ENCODE data around the gene SORCS2. TPM values are rescaled to one million over a fixed set of nuclear protein-coding genes. Genes with fewer than 3 reads are reported as not detected.

The SORCS2 gene
- total and polyA plus RNA-seq, 2 of the 4 experiments (the other 2 are of a cell fraction) = 0.36 to 0.62 TPM

DNA sequence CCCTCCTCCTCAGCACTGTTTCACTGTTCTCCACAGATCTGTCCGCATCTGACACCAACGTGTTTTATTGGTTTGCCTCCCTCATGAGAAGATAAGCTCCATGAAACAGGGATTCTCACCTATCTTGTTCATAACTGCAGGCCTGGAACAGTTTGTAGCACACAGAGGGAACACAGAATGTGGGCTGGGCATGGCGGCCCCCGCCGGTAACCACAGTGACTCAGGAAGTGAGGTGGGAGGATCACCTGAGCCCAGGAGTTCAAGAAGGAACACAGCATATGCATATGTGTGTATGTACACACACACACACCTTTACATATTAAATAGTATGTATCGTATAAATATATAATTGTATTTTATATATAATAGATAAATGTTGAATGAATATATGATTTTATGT is 578.7 kb downstream of the SORCS2 start (continued):
- TF ChIP-seq RFX5 (IDR thresholded peaks at IDR 0.05; ENCODE audit: low read depth, low read length) (no peak), BHLHE40 (IDR thresholded peaks at IDR 0.05; ENCODE audit: low read depth, low read length) (no peak), CHD1 (IDR thresholded peaks at IDR 0.05; ENCODE audit: low read depth, low read length) (no peak), POLR2A (IDR thresholded peaks at IDR 0.05; ENCODE audit: low read depth, low read length) (no peak), RAD21 (IDR thresholded peaks at IDR 0.05; ENCODE audit: low read length) (no peak)

DNA sequence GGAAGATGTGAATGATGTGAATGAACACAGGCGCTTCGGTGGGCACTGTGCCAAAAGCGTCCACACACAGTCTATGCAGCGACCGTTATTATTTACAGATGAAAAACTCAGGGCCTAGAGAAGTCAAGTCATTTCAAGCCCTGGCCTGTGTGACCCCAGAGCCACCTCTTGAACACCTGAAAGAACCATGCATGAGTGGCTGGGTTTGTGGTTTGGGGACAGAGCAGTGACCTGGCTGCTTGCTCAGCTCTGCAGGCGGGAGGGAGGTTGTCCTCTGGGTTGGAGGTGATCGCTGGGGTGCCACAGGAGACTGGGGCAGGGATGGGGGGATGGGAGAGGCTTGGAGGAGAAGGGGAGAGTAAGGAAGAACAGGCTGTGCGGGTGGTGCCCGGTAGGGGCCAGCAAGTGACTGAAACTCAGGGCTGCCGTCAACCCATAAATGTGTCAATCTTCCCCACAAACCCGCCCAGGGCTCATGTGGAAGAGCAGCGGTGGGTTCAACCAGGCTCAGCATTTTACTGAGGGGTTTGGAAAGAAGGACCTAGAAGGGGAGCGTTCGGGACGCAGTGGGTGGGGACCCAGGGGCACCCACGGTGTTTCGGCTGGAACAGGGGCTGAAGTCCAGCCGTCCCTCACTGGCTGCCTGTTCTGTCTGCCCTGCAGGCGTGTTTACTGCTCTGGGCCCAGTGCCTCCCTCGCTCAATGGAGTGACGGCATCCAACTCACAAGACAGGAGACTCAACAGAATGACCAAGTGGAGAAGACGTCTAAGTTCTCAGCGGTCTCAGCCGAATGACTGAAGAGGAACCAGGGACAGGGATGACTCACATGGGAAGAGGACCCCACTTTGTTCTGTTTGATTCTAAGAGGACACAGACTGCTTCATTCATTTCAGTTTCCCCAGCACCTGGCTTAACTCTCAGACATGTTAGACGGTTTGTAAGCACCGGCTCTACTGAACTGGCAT is 579.5 kb downstream of the SORCS2 start:
- H3K18ac ChIP-seq (ENCODE audit: low read depth, low read length) = no peak overlapping the region
- DNase-seq (no peak), ATAC-seq (ENCODE audit: low read depth) (no peak)
- H3K14ac ChIP-seq (replicated peaks; ENCODE audit: low read depth, low read length) = no peak overlapping the region
- no peaks in the 10 kb centered on the region for H3K9me1 ChIP-seq (ENCODE audit: insufficient read depth, low read length)
- no peak overlapping the region for H2AFZ ChIP-seq (replicated peaks; ENCODE audit: low read length, poor library complexity)
- no peak overlapping the region for H2BK120ac ChIP-seq (ENCODE audit: low read depth, low read length)
- H3K27ac ChIP-seq (ENCODE audit: insufficient read depth, low read length) = no peak overlapping the region
- no peak overlapping the region for H4K5ac ChIP-seq (ENCODE audit: low read depth, low read length)
- in situ Hi-C loops (cut with MboI; ENCODE audit: low sequenced_read_pairs) (no loop called here), intact Hi-C loops (cut with micrococcal nuclease) (loop anchor here (2.0 kb wide), 1 partner anchor 215 kb away; no protein-coding TSS in a partner anchor), dilution Hi-C loops (cut with HindIII; ENCODE audit: low sequenced_read_pairs, unreplicated experiment) (no loop called here)
- H2AK5ac ChIP-seq (ENCODE audit: low read depth, low read length) = no peak overlapping the region
- H4K20me1 ChIP-seq (ENCODE audit: insufficient read depth, low read length) = peaks cover 43% of the 10 kb centered on the region
- ChIA-PET POLR2A (ENCODE audit: unreplicated experiment) (no interaction called here), CTCF (no interaction called here)
- H3K4me2 ChIP-seq (ENCODE audit: low read depth, low read length) = no peak overlapping the region
- H3K4me3 ChIP-seq (ENCODE audit: insufficient read depth, low read depth, low read length) = no peak overlapping the region
- peak overlapping the region; percentile 67 for H2AK9ac ChIP-seq (replicated peaks; ENCODE audit: low read depth, low read length, poor library complexity)
- no peak overlapping the region for H3K4ac ChIP-seq (ENCODE audit: low read depth, low read length)
- no peak overlapping the region for H2BK20ac ChIP-seq (ENCODE audit: low read depth, low read length)
- H3K9me3 ChIP-seq (ENCODE audit: control insufficient read depth, insufficient read depth, low read length) = no peaks in the 10 kb centered on the region
- no peak overlapping the region for H4K91ac ChIP-seq (ENCODE audit: insufficient read depth, low read depth, low read length)
- H2BK15ac ChIP-seq (ENCODE audit: low read depth, low read length) = no peak overlapping the region
- no peaks in the 10 kb centered on the region for H3K4me1 ChIP-seq (ENCODE audit: control insufficient read depth, insufficient read depth, low read length)
- no peak overlapping the region for H4K8ac ChIP-seq (ENCODE audit: low read depth in 2 of 2, low read length in 2 of 2)
- H3K23ac ChIP-seq (ENCODE audit: low read depth, low read length) = no peak overlapping the region
- H3K27me3 ChIP-seq (ENCODE audit: control insufficient read depth, insufficient read depth, low read length) = no peaks in the 10 kb centered on the region
- H2BK5ac ChIP-seq (ENCODE audit: low read depth, low read length, poor library complexity, severe bottlenecking) = no peak overlapping the region
- H3K36me3 ChIP-seq (ENCODE audit: control insufficient read depth, insufficient read depth, low read length) = peaks cover 91% of the 10 kb centered on the region
- no peak overlapping the region for H3K56ac ChIP-seq (ENCODE audit: extremely low read depth, insufficient read depth, low read length)
- WGBS, 2 experiments (ENCODE audit: extremely low coverage in 2 of 2, insufficient read length in 1 of 2) = 67% methylated on average over 9 of the region's 26 CpGs; no CpG with 5 or more reads in 1 of the 2 experiments
- H3K9ac ChIP-seq (ENCODE audit: low read depth, low read length) = no peak overlapping the region
- BruUV-seq (replicated peaks) = no TSS peak
- peaks cover 17 to 83% of the 10 kb centered on the region in 2 experiments for H3K79me1 ChIP-seq (ENCODE audit: low read depth in 1 of 2, low read length in 2 of 2)
- no peak for TF ChIP-seq MAZ (IDR thresholded peaks at IDR 0.05; ENCODE audit: borderline replicate concordance, low read depth, low read length)
- TF ChIP-seq RFX5 (IDR thresholded peaks at IDR 0.05; ENCODE audit: low read depth, low read length) = no peak
- TF ChIP-seq SMC3 (IDR thresholded peaks at IDR 0.05; ENCODE audit: low read depth, low read length) = no peak
- TF ChIP-seq NFE2L2 (IDR thresholded peaks at IDR 0.05; ENCODE audit: low read depth, low read length) = no peak
- no peak for TF ChIP-seq RCOR1 (IDR thresholded peaks at IDR 0.05; ENCODE audit: insufficient replicate concordance, low read length)
- TF ChIP-seq, protein P1, sequence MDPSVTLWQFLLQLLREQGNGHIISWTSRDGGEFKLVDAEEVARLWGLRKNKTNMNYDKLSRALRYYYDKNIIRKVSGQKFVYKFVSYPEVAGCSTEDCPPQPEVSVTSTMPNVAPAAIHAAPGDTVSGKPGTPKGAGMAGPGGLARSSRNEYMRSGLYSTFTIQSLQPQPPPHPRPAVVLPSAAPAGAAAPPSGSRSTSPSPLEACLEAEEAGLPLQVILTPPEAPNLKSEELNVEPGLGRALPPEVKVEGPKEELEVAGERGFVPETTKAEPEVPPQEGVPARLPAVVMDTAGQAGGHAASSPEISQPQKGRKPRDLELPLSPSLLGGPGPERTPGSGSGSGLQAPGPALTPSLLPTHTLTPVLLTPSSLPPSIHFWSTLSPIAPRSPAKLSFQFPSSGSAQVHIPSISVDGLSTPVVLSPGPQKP (IDR thresholded peaks at IDR 0.05; ENCODE audit: borderline replicate concordance, low read depth, low read length) = no peak
- TF ChIP-seq RAD21 (IDR thresholded peaks at IDR 0.05; ENCODE audit: low read length) = no peak
- no peak for TF ChIP-seq BHLHE40 (IDR thresholded peaks at IDR 0.05; ENCODE audit: low read depth, low read length)
- TF ChIP-seq MXI1 (IDR thresholded peaks at IDR 0.05; ENCODE audit: borderline replicate concordance, low read depth, low read length) = no peak
- TF ChIP-seq, protein P2, sequence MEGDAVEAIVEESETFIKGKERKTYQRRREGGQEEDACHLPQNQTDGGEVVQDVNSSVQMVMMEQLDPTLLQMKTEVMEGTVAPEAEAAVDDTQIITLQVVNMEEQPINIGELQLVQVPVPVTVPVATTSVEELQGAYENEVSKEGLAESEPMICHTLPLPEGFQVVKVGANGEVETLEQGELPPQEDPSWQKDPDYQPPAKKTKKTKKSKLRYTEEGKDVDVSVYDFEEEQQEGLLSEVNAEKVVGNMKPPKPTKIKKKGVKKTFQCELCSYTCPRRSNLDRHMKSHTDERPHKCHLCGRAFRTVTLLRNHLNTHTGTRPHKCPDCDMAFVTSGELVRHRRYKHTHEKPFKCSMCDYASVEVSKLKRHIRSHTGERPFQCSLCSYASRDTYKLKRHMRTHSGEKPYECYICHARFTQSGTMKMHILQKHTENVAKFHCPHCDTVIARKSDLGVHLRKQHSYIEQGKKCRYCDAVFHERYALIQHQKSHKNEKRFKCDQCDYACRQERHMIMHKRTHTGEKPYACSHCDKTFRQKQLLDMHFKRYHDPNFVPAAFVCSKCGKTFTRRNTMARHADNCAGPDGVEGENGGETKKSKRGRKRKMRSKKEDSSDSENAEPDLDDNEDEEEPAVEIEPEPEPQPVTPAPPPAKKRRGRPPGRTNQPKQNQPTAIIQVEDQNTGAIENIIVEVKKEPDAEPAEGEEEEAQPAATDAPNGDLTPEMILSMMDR (conservative IDR thresholded peaks at IDR 0.05; ENCODE audit: low read depth, low read length) = no peak
